B cell (primary cell): ENCODE results near the gene SUGCT. TPM values are rescaled to one million over a fixed set of nuclear protein-coding genes. Genes with fewer than 3 reads are reported as not detected.

Experiments
- ATAC-seq: fragments of 200-7000 bp; cut with Tn5 transposase; one replicate; pipeline ENCODE4 v1.10.0; 2021; ENCODE audit warnings: low read depth, mild to moderate bottlenecking, moderate number of reproducible peaks, moderate library complexity
- CTCF ChIA-PET: fragments of 350-600 bp; sonication (Branson Sonifier 250); formaldehyde crosslinking; loops from one replicate; lab custom pipeline; 2021; ENCODE audit warnings: antibody characterized with exemption, inconsistent platforms; lab: Charles Lee
- POLR2A ChIA-PET: fragments of 350-600 bp; sonication (Branson Sonifier 250); formaldehyde crosslinking; loops from one replicate; lab custom pipeline; 2021; ENCODE audit warnings: antibody characterized with exemption; lab: Charles Lee
- DNase-seq: peaks from one replicate; pipeline ENCODE4 v3.0.0; 2013
- H2AFZ ChIP-seq: 2 replicates; pipeline ENCODE4 v1.6.1; 2012; ENCODE audit warnings: mild to moderate bottlenecking, low read depth, low read length; ENCODE audit not compliant: insufficient read depth, poor library complexity, severe bottlenecking
- H3K27ac ChIP-seq, 2 donors: 1 replicate in 1 of 2; 2 replicates in 1 of 2; pipeline ENCODE4 v1.5.1; 2012 to 2013; ENCODE audit warnings: low read length in 2 of 2, mild to moderate bottlenecking in 2 of 2, moderate library complexity in 1 of 2
- H3K27me3 ChIP-seq, 4 experiments: fragments of 200-600 bp in 1 of 4; sonication (generic) in 1 of 4; replicated peaks in 1 of 4; 1 replicate in 2 of 4; 2 replicates in 2 of 4; pipeline versions ENCODE4 v1.6.1 to v1.7.0; 2013 to 2016; ENCODE audit warnings: low read length in 3 of 4, mild to moderate bottlenecking in 2 of 4, mixed read lengths in 1 of 4, moderate library complexity in 1 of 4; ENCODE audit not compliant: insufficient read depth in 4 of 4, control insufficient read depth in 3 of 4; ENCODE audit errors: control extremely low read depth in 1 of 4
- H3K36me3 ChIP-seq, 2 experiments: replicated peaks in 1 of 2; 1 replicate in 1 of 2; 2 replicates in 1 of 2; pipeline versions ENCODE4 v1.6.1 to v1.7.1; 2013; ENCODE audit warnings: low read length in 1 of 2; ENCODE audit not compliant: insufficient read depth in 2 of 2, control insufficient read depth in 1 of 2; ENCODE audit errors: control extremely low read depth in 1 of 2, extremely low read depth in 1 of 2
- H3K4me1 ChIP-seq, 2 donors: fragments of 200-600 bp in 1 of 2; sonication (generic) in 1 of 2; 1 replicate in 1 of 2; 2 replicates in 1 of 2; pipeline versions ENCODE4 v1.5.1 to v1.6.1; 2013 to 2017; ENCODE audit warnings: low read length in 2 of 2; ENCODE audit not compliant: control insufficient read depth in 2 of 2, insufficient read depth in 2 of 2
- H3K4me2 ChIP-seq: replicated peaks from 2 replicates; pipeline ENCODE3; 2012; ENCODE audit warnings: mild to moderate bottlenecking, low read depth, low read length; ENCODE audit not compliant: poor library complexity, severe bottlenecking
- H3K4me3 ChIP-seq, 5 experiments: fragments of 200-600 bp in 1 of 5; sonication (generic) in 1 of 5; 1 replicate in 3 of 5; 2 replicates in 2 of 5; pipeline versions ENCODE4 v1.5.1 to v1.7.0; 2011 to 2016; ENCODE audit warnings: low read length in 4 of 5, mild to moderate bottlenecking in 4 of 5, low read depth in 2 of 5, control low read depth in 1 of 5, moderate library complexity in 1 of 5; ENCODE audit not compliant: insufficient read depth in 1 of 5; ENCODE audit errors: control extremely low read depth in 1 of 5, extremely low read depth in 1 of 5
- H3K79me2 ChIP-seq: fragments of 200-600 bp; sonication (generic); one replicate; pipeline ENCODE4 v1.6.0; 2016; ENCODE audit warnings: low read length; ENCODE audit not compliant: control insufficient read depth, insufficient read depth
- H3K9ac ChIP-seq: fragments of 200-600 bp; sonication (generic); 2 replicates; pipeline ENCODE4 v1.6.1; 2017; ENCODE audit warnings: mild to moderate bottlenecking, low read length, moderate library complexity
- H3K9me3 ChIP-seq, 3 donors: one replicate each; pipeline versions ENCODE4 v1.6.1 to v1.7.1; 2013; ENCODE audit warnings: low read length in 2 of 3; ENCODE audit not compliant: control insufficient read depth in 2 of 3, insufficient read depth in 1 of 3; ENCODE audit errors: control extremely low read depth in 1 of 3
- H4K20me1 ChIP-seq: 2 replicates; pipeline ENCODE4 v1.6.0; 2012; ENCODE audit warnings: mild to moderate bottlenecking, low read length; ENCODE audit not compliant: insufficient read depth, control insufficient read depth, poor library complexity, severe bottlenecking
- H3K27ac Mint-ChIP-seq: one replicate; pipeline ENCODE4 v1.8.0; 2021; ENCODE audit warnings: mixed read lengths
- H3K27me3 Mint-ChIP-seq: one replicate; pipeline ENCODE4 v1.8.0; 2021; ENCODE audit warnings: mixed read lengths
- H3K4me1 Mint-ChIP-seq: one replicate; pipeline ENCODE4 v1.8.0; 2021; ENCODE audit warnings: mixed read lengths
- H3K4me3 Mint-ChIP-seq: one replicate; pipeline ENCODE4 v1.8.0; 2021; ENCODE audit warnings: mixed read lengths
- H3K9me3 Mint-ChIP-seq: one replicate; pipeline ENCODE4 v1.8.0; 2022; ENCODE audit warnings: mixed read lengths; ENCODE audit not compliant: insufficient read depth
- CTCF ChIP-seq: fragments of 200-600 bp; IDR thresholded peaks from one replicate; pipeline ENCODE4 v1.8.0; 2022; ENCODE audit warnings: antibody characterized with exemption, mild to moderate bottlenecking
- EZH2 ChIP-seq: IDR thresholded peaks from 2 replicates; pipeline ENCODE4 v1.6.1; 2012; ENCODE audit warnings: borderline replicate concordance, low read depth, mild to moderate bottlenecking, moderate library complexity, low read length; ENCODE audit not compliant: insufficient read depth, poor library complexity, severe bottlenecking
- WGBS: methylation state at CpG from one replicate; pipeline ENCODE4 v1.1.5; 2013; ENCODE audit warnings: missing lambda C conversion rate; ENCODE audit not compliant: insufficient coverage; 5-methylcytosine and 5-hydroxymethylcytosine counted together
- intact Hi-C: fragments of 100-400 bp; cut with micrococcal nuclease; formaldehyde crosslinking; loops from one replicate; pipeline ENCODE4 v1.10.0; 2022
- polyA plus RNA-seq: library from polyadenylated mRNA; depleted of rRNA; stranded (reverse); fragments of >200 nt; gene quantifications from 2 replicates; pipeline ENCODE4 v1.2.3, GENCODE V29; 2012
- total RNA-seq, 2 donors: library from RNA; stranded (reverse); fragments of 120-200 nt in 1 of 2; gene quantifications; 1 replicate in 1 of 2; 2 replicates in 1 of 2; pipeline versions ENCODE4 v1.2.3 to v1.2.4, GENCODE V29; 2013 to 2022

SUGCT gene
- total and polyA plus RNA-seq, 2 donors (not counting 1 experiment from before 2014, with no cell fraction given): 0.19 to 0.86 TPM

- Histone ChIP-seq H4K20me1 (no peaks in the 10 kb centered on the region), H3K27ac (no peak overlapping the region), H3K9ac (no peak overlapping the region), H3K4me1 (no peaks in the 10 kb centered on the region), H3K36me3 (no peaks in the 10 kb centered on the region), H3K9me3 (no peaks in the 10 kb centered on the region), H3K4me2 (no peak overlapping the region), H3K27me3 (no peaks in the 10 kb centered on the region), H3K79me2 (no peaks in the 10 kb centered on the region), H2AFZ (no peak overlapping the region), H3K4me3 (no peak overlapping the region)
- H3K4me1 Mint-ChIP-seq: no peaks in the 10 kb centered on the region
- intact Hi-C loops: no loop called here
- TF ChIP-seq CTCF (no peak), EZH2 (no peak)
- POLR2A ChIA-PET: no interaction called here
- H3K27me3 Mint-ChIP-seq: no peaks in the 10 kb centered on the region
- WGBS: no CpG with 5 or more reads among the region's 2 CpGs
- ATAC-seq (no peak), DNase-seq (no peak)
- H3K9me3 Mint-ChIP-seq: no peaks in the 10 kb centered on the region
- no peak overlapping the region for H3K4me3 Mint-ChIP-seq
- CTCF ChIA-PET: no interaction called here
- no peak overlapping the region for H3K27ac Mint-ChIP-seq
These were observed 342.3 kb downstream of the SUGCT start for GRCh38 chr7:40477094-40477493.

- H3K9ac ChIP-seq: no peak overlapping the region
- ChIA-PET POLR2A (no interaction called here), CTCF (no interaction called here)
- no peak overlapping the region for H3K4me3 ChIP-seq
- intact Hi-C loops: no loop called here
- no peaks in the 10 kb centered on the region for H4K20me1 ChIP-seq
- no peaks in the 10 kb centered on the region for H3K4me1 ChIP-seq
- Mint-ChIP-seq H3K4me3 (no peak overlapping the region), H3K27ac (no peak overlapping the region), H3K9me3 (no peaks in the 10 kb centered on the region), H3K4me1 (no peaks in the 10 kb centered on the region), H3K27me3 (no peaks in the 10 kb centered on the region)
- no peak overlapping the region for H2AFZ ChIP-seq
- WGBS: 94% methylated on average over 2 of the region's 3 CpGs
- H3K27ac ChIP-seq: no peak overlapping the region
- no peaks in the 10 kb centered on the region for H3K79me2 ChIP-seq
- no peaks in the 10 kb centered on the region for H3K36me3 ChIP-seq
- H3K27me3 ChIP-seq: no peaks in the 10 kb centered on the region
- H3K9me3 ChIP-seq: no peaks in the 10 kb centered on the region
- no peak for DNase-seq
- no peak overlapping the region for H3K4me2 ChIP-seq
- ATAC-seq: no peak
- no peak for TF ChIP-seq EZH2
- TF ChIP-seq CTCF: no peak
These were observed 348.0 kb downstream of the SUGCT start for GRCh38 chr7:40482845-40483244.
